ENCODE measurements around the gene HTT.

DNA sequence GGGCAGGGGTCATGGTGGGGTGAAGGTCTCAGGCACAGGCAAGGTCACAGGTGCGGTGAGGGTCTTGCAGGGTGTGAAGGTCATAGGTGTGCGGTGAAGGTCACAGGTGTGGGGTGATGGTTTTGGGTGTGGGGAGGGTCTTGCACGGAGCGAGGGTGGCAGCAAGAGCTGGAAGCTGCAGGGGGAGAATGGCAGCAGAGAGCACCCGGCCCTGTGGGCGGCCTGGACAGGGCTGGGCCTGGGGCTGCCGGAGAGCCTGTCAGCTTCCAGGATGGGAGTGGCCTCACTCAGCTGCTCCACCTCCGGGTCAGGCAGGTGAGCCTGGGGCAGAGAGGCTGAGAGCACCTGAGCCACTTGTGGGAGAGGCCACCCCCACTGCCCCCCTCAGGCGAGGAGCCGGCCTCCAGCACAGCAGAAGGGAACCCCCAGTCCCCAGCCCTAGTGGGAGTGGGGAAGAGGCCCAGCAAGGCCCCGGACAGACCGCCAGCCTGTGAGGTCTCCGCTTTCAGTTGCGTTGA, 176.0 kb downstream of the HTT start:
- TF ChIP-seq, protein P1, sequence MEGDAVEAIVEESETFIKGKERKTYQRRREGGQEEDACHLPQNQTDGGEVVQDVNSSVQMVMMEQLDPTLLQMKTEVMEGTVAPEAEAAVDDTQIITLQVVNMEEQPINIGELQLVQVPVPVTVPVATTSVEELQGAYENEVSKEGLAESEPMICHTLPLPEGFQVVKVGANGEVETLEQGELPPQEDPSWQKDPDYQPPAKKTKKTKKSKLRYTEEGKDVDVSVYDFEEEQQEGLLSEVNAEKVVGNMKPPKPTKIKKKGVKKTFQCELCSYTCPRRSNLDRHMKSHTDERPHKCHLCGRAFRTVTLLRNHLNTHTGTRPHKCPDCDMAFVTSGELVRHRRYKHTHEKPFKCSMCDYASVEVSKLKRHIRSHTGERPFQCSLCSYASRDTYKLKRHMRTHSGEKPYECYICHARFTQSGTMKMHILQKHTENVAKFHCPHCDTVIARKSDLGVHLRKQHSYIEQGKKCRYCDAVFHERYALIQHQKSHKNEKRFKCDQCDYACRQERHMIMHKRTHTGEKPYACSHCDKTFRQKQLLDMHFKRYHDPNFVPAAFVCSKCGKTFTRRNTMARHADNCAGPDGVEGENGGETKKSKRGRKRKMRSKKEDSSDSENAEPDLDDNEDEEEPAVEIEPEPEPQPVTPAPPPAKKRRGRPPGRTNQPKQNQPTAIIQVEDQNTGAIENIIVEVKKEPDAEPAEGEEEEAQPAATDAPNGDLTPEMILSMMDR (IDR thresholded peaks at IDR 0.05 in 8 of 11, conservative IDR thresholded peaks at IDR 0.05 in 3 of 11): no peak
- TF ChIP-seq POLR2AphosphoS5 (IDR thresholded peaks at IDR 0.05): no peak

Data from spleen (tissue), 7 donors.